Cardiac fibroblast (primary cell): ENCODE results near the gene GOLPH3.

ENCODE experiments used
- DNase-seq, 2 donors: peaks; one replicate each; pipeline versions ENCODE4 v3.0.0 to v3.0.0-alpha.2; 2010; ENCODE audit warnings: low read depth in 2 of 2
- H3K4me3 ChIP-seq, 2 donors: replicated peaks in 1 of 2; 1 replicate in 1 of 2; 2 replicates in 1 of 2; pipeline ENCODE4 v1.5.1; 2011; ENCODE audit warnings: low read depth in 2 of 2, low read length in 2 of 2, mild to moderate bottlenecking in 2 of 2, moderate library complexity in 1 of 2
- CTCF ChIP-seq: IDR thresholded peaks from one replicate; pipeline ENCODE4 v1.5.1; 2011; ENCODE audit warnings: low read depth, mild to moderate bottlenecking, low read length, inconsistent platforms

The GOLPH3 gene

DNA sequence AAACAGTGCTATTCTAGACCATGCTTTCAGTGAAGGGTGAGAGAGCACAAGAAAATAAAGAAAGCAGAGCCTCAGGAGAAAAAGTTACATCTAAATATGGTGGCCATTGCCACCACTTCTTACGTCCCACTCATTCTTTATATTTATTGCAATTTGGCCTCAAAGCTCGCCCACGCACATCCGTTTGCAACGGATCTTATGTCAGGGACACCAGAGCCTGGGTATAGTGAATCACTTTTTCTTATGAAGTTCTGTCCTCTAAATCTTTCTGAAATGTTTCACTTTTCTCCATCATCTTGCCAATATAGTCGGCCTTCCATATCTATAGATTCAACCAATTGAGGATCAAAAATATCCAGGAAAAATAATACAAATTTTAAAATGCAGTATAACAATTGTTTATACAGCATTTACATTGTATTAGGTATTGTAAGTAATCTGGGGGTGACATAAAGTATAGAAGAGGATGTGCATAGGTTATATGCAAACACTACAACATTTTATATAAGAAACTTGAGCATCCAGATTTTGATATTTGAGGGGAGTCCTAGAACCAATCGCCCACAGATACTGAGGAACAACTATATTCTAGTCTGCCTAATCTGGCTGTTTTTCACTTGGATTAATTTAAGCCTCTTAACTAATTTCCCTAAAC lies 35.2 kb downstream of the GOLPH3 start:
- no peak overlapping the region for H3K4me3 ChIP-seq
- peak in 1 of 2 donors; percentile 25 for DNase-seq
- TF ChIP-seq CTCF, result no peak

DNA sequence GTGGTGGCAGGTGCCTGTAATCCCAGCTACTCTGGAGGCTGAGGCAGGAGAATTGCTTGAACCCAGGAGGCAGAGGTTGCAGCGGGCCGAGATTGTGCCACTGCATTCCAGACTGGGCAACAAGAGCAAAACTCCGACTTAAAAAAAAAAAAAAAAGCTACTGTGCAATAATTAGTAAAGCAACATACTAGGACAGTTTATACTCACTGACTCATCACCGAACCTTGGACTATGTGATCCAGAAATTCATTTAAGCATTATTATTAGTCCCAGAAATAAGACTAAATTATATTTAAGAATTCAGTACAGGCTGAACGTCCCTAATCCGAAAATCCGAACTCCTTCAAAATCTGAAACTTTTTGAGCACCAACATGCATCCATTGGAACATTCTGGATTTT lies 37.8 kb downstream of the GOLPH3 start:
- H3K4me3 ChIP-seq, result no peak overlapping the region

DNA sequence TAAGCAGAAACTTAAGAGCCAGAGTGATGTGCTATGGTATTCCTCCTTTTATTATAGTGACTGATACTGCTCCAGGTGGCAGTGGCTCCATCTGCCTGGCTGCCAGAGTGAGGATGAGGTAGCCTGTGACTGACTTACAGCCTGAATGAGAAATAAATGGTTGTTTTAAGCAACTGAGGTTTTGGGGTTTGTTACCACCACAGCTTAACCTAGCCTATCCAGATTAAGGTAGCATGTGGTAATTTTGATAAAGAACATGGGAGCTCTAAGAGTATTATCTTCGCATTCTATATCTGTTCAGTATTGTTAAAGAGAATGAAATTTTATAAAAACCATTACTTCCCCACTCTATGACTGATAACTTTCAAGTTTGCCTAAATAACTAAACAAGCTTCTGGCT lies 39.0 kb downstream of the GOLPH3 start:
- H3K4me3 ChIP-seq, result no peak overlapping the region
- DNase-seq, result no peak
- TF ChIP-seq CTCF, result no peak

More for the DNA sequence above, 37.8 kb downstream of the GOLPH3 start:
- TF ChIP-seq CTCF, result no peak
- no peak for DNase-seq

DNA sequence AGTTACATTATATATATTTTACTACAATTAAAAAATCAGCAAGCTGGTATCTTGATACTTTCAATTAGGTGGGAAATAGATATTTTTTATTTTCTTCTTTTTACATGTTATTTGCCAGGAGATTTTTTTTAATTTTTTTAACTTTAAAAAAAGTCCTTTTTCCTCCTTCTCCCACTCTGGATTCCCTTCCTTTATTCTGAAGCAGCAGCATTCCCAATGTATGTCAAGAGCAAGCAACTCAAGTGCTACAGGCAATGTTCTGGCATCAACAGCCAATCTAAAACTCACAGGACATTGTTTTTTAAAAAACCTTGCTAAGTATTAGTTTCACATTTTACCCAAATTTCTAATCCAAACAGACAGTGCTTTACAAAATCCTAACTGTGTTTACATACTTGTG lies 41.4 kb downstream of the GOLPH3 start:
- no peak for DNase-seq
- no peak for TF ChIP-seq CTCF
- H3K4me3 ChIP-seq, result no peak overlapping the region

- DNase-seq, result no peak
- no peak overlapping the region for H3K4me3 ChIP-seq
- TF ChIP-seq CTCF, result no peak
These were observed 42.5 kb downstream of the GOLPH3 start for GRCh38 chr5:32131604-32132003.

DNA sequence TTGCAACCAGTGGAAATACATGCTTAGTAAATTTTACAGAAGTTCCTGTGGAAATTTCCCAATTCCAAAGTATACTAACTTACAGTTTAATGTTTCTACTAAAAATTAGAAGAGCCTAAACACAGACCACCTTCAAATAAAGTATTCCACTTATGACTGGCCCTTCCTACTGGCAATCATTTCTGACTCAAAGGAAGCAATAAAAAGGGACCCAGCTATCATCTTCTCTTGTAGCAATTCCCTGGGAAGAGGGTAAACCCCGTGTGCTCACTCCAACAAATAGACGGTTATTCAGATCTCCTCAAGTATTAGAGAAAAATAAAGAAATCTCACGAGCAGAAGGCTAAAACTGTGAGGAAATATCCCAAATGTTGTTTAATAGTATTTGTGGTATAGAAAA lies 43.3 kb downstream of the GOLPH3 start:
- DNase-seq, result no peak
- TF ChIP-seq CTCF, result no peak
- no peak overlapping the region for H3K4me3 ChIP-seq

DNA sequence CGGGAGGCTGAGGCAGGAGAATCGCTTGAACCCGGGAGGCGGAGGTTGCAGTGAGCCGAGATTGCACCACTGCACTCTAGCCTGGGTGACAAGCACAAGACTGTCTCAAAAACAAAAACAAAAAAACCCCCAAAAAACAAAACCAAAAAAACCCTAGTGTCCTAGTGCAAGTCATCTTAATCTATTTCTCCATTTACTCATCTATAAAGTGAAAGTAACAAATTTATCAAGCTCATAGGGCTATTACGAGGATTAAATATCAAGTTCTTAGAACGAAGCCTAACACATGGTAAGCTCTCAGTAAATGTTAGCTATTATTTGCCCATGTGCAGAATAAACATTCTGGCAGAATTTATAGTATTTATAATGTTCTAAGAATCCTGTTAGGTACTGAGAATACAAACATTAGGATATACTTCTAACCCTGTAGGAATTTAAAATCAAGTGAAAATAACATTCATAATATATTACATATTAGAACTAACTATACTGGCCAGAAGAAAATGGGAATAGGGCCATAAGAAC lies 45.0 kb downstream of the GOLPH3 start:
- H3K4me3 ChIP-seq, result no peak overlapping the region
- TF ChIP-seq CTCF, result no peak
- DNase-seq, result no peak
